Activated CD4-positive, alpha-beta T cell treated with anti-CD3 and anti-CD28 coated beads, Interleukin-2, amount 10 ng/mL, durations not matched to agents 7 days and 5 days (primary cell): ENCODE results near the gene USP35. TPM values are rescaled to one million over a fixed set of nuclear protein-coding genes. Genes with fewer than 3 reads are reported as not detected.
A peak's percentile ranks its signal among the peaks of the same experiment; 100 is the strongest.

Source experiments
- CTCF ChIA-PET: fragments of 350-600 bp; sonication (Branson Sonifier 250); formaldehyde crosslinking; loops from one replicate; lab custom pipeline; 2021; ENCODE audit warnings: antibody characterized with exemption; lab: Charles Lee
- POLR2A ChIA-PET: fragments of 350-600 bp; sonication (Branson Sonifier 250); formaldehyde crosslinking; loops from one replicate; lab custom pipeline; 2021; ENCODE audit warnings: antibody characterized with exemption; lab: Charles Lee
- DNase-seq: peaks from one replicate; pipeline ENCODE4 v3.0.0-alpha.2; 2020
- H3K27ac Mint-ChIP-seq: one replicate; pipeline ENCODE4 v1.8.0; 2021; ENCODE audit warnings: mild to moderate bottlenecking, moderate library complexity, mixed read lengths
- H3K27me3 Mint-ChIP-seq: one replicate; pipeline ENCODE4 v1.8.0; 2021; ENCODE audit warnings: mixed read lengths
- H3K36me3 Mint-ChIP-seq: one replicate; pipeline ENCODE4 v1.8.0; 2021; ENCODE audit warnings: low read depth, mixed read lengths
- H3K4me1 Mint-ChIP-seq: one replicate; pipeline ENCODE4 v1.8.0; 2021; ENCODE audit warnings: mixed read lengths
- H3K4me3 Mint-ChIP-seq: one replicate; pipeline ENCODE4 v1.8.0; 2021; ENCODE audit warnings: mild to moderate bottlenecking, moderate library complexity, mixed read lengths
- H3K9me3 Mint-ChIP-seq: one replicate; pipeline ENCODE4 v1.8.0; 2021; ENCODE audit warnings: mixed read lengths
- total RNA-seq, 2 experiments: library from RNA; stranded (reverse); gene quantifications; one replicate each; pipeline ENCODE4 v1.2.3, GENCODE V29; 2021

The USP35 gene
- total RNA-seq, 2 experiments from 2014 or later: 13.0 to 13.2 TPM

- H3K4me1 Mint-ChIP-seq: peaks cover 60% of the 10 kb centered on the region
Measured at GRCh38 chr11:78192223-78192719, 3.6 kb downstream of the USP35 start.

GRCh38 chr11:78192911-78193351, 4.2 kb downstream of the USP35 start:
- ChIA-PET CTCF (interaction anchor here (0.6 to 4.9 kb wide), 7 partner anchors 10 to 1493 kb away, joined by 3 to 24 read pairs (median 4); no protein-coding TSS in a partner anchor), POLR2A (no interaction called here)
- no peak for DNase-seq
- H3K4me3 Mint-ChIP-seq: no peak overlapping the region
- peaks cover 55% of the 10 kb centered on the region for H3K4me1 Mint-ChIP-seq
- H3K27me3 Mint-ChIP-seq: no peaks in the 10 kb centered on the region
- no peaks in the 10 kb centered on the region for H3K9me3 Mint-ChIP-seq
- peak overlapping the region; percentile 52 for H3K27ac Mint-ChIP-seq
- peaks cover 30% of the 10 kb centered on the region for H3K36me3 Mint-ChIP-seq

More at GRCh38 chr11:78192223-78192719, 3.6 kb downstream of the USP35 start:
- Mint-ChIP-seq H3K4me3 (no peak overlapping the region), H3K27me3 (no peaks in the 10 kb centered on the region), H3K36me3 (peaks cover 29% of the 10 kb centered on the region), H3K27ac (peak overlapping the region; percentile 51), H3K9me3 (no peaks in the 10 kb centered on the region)
- CTCF ChIA-PET: interaction anchor here (1.0 to 4.9 kb wide), 2 partner anchors 10 to 36 kb away, joined by 5 to 24 read pairs; no protein-coding TSS in a partner anchor
- no peak for DNase-seq
- POLR2A ChIA-PET: no interaction called here

DNA sequence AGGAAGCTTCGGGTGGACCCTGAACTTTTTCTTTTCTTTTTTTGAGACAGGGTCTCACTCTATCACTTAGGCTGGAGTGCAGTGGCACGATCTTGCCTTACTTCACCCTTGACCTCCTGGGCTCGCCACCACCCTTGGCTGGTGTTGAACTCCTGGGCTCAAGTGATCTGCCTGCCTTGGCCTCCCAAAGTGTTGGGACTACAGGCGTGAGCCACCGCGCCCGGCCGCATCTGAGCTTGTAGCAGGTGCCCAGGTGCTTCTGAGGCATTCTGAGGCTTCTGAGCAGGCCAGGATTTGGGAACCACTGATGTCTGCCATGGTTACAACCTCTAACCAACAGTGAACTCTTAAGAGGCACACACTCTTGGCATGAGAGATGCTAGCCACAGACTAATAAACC, 5.1 kb downstream of the USP35 start:
- DNase-seq: no peak

DNA sequence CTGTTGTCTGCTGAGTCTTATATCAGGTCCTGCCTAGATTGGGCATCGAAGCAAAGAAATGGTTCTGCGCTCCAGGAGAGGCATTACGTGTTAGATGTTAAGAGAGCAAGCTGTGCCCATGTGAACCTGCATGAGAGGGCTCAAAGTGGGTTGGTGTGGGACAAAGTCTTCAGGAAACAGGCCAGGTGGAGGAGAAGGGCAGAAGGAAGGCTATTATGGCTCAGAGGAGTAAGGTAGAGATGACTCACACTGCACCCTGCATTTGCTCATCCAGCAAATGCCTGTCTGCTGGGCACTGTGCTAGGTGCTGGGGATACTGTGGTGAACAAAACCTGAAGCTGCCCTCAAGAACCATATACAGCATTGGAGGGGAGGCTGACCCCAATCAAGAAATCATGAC, 5.8 kb downstream of the USP35 start:
- Mint-ChIP-seq H3K4me1 (peaks cover 55% of the 10 kb centered on the region), H3K27me3 (no peaks in the 10 kb centered on the region), H3K9me3 (no peaks in the 10 kb centered on the region), H3K36me3 (peaks cover 34% of the 10 kb centered on the region), H3K4me3 (no peak overlapping the region), H3K27ac (peak overlapping the region; percentile 2)
- DNase-seq: no peak
- POLR2A ChIA-PET: interaction anchor here (0.6 kb wide), 1 partner anchor 59 kb away, joined by 5 read pairs; no protein-coding TSS in a partner anchor
- CTCF ChIA-PET: interaction anchor here (0.6 to 4.9 kb wide), 3 partner anchors 8 to 367 kb away, joined by 3 to 24 read pairs (median 3); no protein-coding TSS in a partner anchor

More for the DNA sequence above, 5.1 kb downstream of the USP35 start:
- peaks cover 34% of the 10 kb centered on the region for H3K36me3 Mint-ChIP-seq
- no peak overlapping the region for H3K4me3 Mint-ChIP-seq
- H3K27me3 Mint-ChIP-seq: no peaks in the 10 kb centered on the region
- no peak overlapping the region for H3K27ac Mint-ChIP-seq
- CTCF ChIA-PET: interaction anchor here (0.5 to 4.9 kb wide), 6 partner anchors 9 to 1494 kb away, joined by 3 to 24 read pairs (median 4); no protein-coding TSS in a partner anchor
- POLR2A ChIA-PET: no interaction called here
- no peaks in the 10 kb centered on the region for H3K9me3 Mint-ChIP-seq
- peaks cover 58% of the 10 kb centered on the region for H3K4me1 Mint-ChIP-seq

GRCh38 chr11:78195917-78196560, 7.3 kb downstream of the USP35 start:
- Mint-ChIP-seq H3K27me3 (no peaks in the 10 kb centered on the region), H3K36me3 (peaks cover 37% of the 10 kb centered on the region), H3K9me3 (no peaks in the 10 kb centered on the region), H3K4me3 (no peak overlapping the region), H3K4me1 (peaks cover 49% of the 10 kb centered on the region), H3K27ac (peak overlapping the region; percentile 58)
- ChIA-PET CTCF (interaction anchor here (0.9 to 1.0 kb wide), 2 partner anchors 134 to 369 kb away, joined by 3 to 5 read pairs; no protein-coding TSS in a partner anchor), POLR2A (no interaction called here)
- no peak for DNase-seq

- Mint-ChIP-seq H3K27ac (peak overlapping the region; percentile 51), H3K4me1 (peaks cover 49% of the 10 kb centered on the region), H3K27me3 (no peaks in the 10 kb centered on the region), H3K4me3 (no peak overlapping the region), H3K9me3 (no peaks in the 10 kb centered on the region), H3K36me3 (peaks cover 39% of the 10 kb centered on the region)
- POLR2A ChIA-PET: no interaction called here
- no peak for DNase-seq
- CTCF ChIA-PET: interaction anchor here (0.9 kb wide), 1 partner anchor 135 kb away, joined by 5 read pairs; no protein-coding TSS in a partner anchor
Measured at GRCh38 chr11:78196661-78197091, 8.0 kb downstream of the USP35 start.

GRCh38 chr11:78197816-78198215, 9.1 kb downstream of the USP35 start:
- ChIA-PET CTCF (no interaction called here), POLR2A (no interaction called here)
- Mint-ChIP-seq H3K36me3 (peaks cover 45% of the 10 kb centered on the region), H3K4me3 (no peak overlapping the region), H3K4me1 (peaks cover 54% of the 10 kb centered on the region), H3K9me3 (no peaks in the 10 kb centered on the region), H3K27ac (no peak overlapping the region), H3K27me3 (no peaks in the 10 kb centered on the region)
- no peak for DNase-seq

DNA sequence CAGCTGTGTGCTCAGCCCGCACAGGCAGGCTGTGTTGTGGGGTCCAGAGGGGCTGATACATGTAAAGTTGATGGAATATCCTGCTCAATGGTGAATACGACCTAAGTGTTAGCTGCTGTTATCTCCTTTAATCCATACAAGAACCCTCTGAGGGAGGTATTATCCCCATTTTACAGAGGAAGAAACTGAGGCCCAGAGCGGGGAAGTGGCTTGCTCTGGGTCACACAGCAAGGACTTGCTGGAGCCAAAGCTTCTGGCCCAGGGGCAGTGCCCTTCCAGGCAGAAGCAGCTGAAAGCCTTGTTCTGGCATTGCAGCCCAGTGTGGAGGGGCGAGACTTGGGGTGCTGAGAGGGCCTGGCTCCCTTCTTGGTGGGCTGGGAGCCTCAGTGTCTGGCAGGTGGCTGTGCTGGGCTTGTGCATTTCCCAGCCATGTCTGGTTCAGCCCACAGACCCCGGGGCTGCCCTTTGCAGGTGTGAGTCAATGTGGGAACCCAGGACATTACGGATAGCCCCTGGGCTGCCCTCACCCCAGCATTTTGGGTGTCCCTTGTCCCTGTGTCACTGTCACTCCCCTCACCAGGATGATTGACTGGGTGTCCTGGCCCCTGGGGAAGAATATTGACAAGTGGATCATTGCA, 10.4 kb downstream of the USP35 start:
- ChIA-PET POLR2A (no interaction called here), CTCF (interaction anchor here (0.9 to 1.5 kb wide), 2 partner anchors 9 to 11 kb away, joined by 4 to 5 read pairs; partner anchors contain the start of genes KCTD21 and USP35)

DNA sequence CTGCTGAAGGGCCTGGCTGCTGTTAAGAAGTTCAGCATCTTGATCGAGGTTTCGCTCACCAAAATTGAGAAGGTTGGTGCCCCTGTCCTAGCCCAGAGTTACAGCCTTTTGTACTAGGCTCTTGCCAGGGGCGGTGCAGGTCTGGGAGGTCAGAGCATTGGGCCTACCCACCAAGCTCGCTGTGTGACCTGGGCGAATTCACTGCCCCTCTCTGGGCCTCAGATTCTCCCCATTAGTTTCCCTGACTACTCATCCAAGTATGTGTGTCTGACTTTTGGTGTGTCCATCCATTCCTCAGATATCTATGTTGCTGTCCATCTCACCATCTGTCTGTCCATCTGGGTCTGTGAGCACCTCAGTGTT, 10.9 kb downstream of the USP35 start:
- Mint-ChIP-seq H3K27ac (no peak overlapping the region), H3K27me3 (no peaks in the 10 kb centered on the region), H3K9me3 (no peaks in the 10 kb centered on the region), H3K36me3 (peaks cover 44% of the 10 kb centered on the region), H3K4me1 (peaks cover 50% of the 10 kb centered on the region), H3K4me3 (no peak overlapping the region)
- POLR2A ChIA-PET: no interaction called here
- DNase-seq: no peak
- CTCF ChIA-PET: interaction anchor here (0.8 to 1.5 kb wide), 2 partner anchors 9 to 12 kb away, joined by 4 to 5 read pairs; no protein-coding TSS in a partner anchor

More for the DNA sequence above, 10.4 kb downstream of the USP35 start:
- Mint-ChIP-seq H3K36me3 (peaks cover 41% of the 10 kb centered on the region), H3K27ac (peak overlapping the region; percentile 47), H3K27me3 (no peaks in the 10 kb centered on the region), H3K4me1 (peaks cover 50% of the 10 kb centered on the region), H3K4me3 (no peak overlapping the region), H3K9me3 (no peaks in the 10 kb centered on the region)
- no peak for DNase-seq

- POLR2A ChIA-PET: no interaction called here
- no peak for DNase-seq
- Mint-ChIP-seq H3K27ac (no peak overlapping the region), H3K4me1 (peaks cover 51% of the 10 kb centered on the region), H3K9me3 (no peaks in the 10 kb centered on the region), H3K27me3 (no peaks in the 10 kb centered on the region), H3K36me3 (peaks cover 40% of the 10 kb centered on the region), H3K4me3 (no peak overlapping the region)
- CTCF ChIA-PET: interaction anchor here (0.8 to 1.5 kb wide), 2 partner anchors 10 to 12 kb away, joined by 4 to 5 read pairs; no protein-coding TSS in a partner anchor
Measured at GRCh38 chr11:78200061-78200460, 11.3 kb downstream of the USP35 start.

- CTCF ChIA-PET: interaction anchor here (0.8 to 1.5 kb wide), 2 partner anchors 10 to 13 kb away, joined by 4 to 5 read pairs; no protein-coding TSS in a partner anchor
- H3K27ac Mint-ChIP-seq: no peak overlapping the region
- no peak for DNase-seq
- no peak overlapping the region for H3K4me3 Mint-ChIP-seq
- peaks cover 54% of the 10 kb centered on the region for H3K4me1 Mint-ChIP-seq
- H3K36me3 Mint-ChIP-seq: peaks cover 39% of the 10 kb centered on the region
- H3K27me3 Mint-ChIP-seq: no peaks in the 10 kb centered on the region
- H3K9me3 Mint-ChIP-seq: no peaks in the 10 kb centered on the region
- POLR2A ChIA-PET: no interaction called here
Measured at GRCh38 chr11:78200553-78200952, 11.8 kb downstream of the USP35 start.

- Mint-ChIP-seq H3K9me3 (no peaks in the 10 kb centered on the region), H3K4me1 (peaks cover 53% of the 10 kb centered on the region), H3K27ac (peak overlapping the region; percentile 74), H3K4me3 (no peak overlapping the region), H3K36me3 (peaks cover 37% of the 10 kb centered on the region), H3K27me3 (no peaks in the 10 kb centered on the region)
- POLR2A ChIA-PET: no interaction called here
- CTCF ChIA-PET: interaction anchor here (3.4 kb wide), 1 partner anchor 8 kb away, joined by 24 read pairs; no protein-coding TSS in a partner anchor
- DNase-seq: no peak
Measured at GRCh38 chr11:78201096-78201818, 12.5 kb downstream of the USP35 start.
